NCI-H146 treated with DMSO at 0.1 percent for 48 hours (cell line): Measurements from ENCODE around the gene SPINK9.
"Not testable (repeated sequence)": the region's sequence is repeated elsewhere in the genome, so short reads cannot be mapped to it uniquely, and the experiment has no call there.

Experiments
- DNase-seq: peaks from one replicate; lab custom pipeline; 2025; ENCODE audit not compliant: unreplicated experiment; lab: John Stamatoyannopoulos, UW

The SPINK9 gene, protein sequence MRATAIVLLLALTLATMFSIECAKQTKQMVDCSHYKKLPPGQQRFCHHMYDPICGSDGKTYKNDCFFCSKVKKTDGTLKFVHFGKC

DNA sequence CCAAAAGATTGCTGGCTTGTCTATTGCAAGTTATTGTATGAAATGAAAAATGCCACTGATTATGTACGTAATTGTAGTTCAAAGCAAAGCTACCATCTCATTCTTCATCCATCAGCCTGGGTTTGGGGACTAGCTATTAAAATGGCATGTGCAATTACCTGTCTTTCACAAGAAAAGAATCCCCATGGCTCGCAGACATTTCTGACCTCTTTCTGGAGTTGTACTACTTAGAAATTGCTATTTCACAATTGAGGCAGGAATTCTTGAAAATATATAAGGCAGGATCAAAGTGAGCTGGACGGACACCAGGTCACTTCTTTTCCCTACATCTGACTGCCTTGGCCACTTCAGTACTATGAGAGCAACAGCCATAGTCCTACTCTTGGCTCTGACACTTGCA, at the start of gene SPINK9:
Gene SPINK9 (plus strand): TSS at position 301 of the 400 bp plus-strand sequence. CDS start 55 bp downstream, at position 356.
- DNase-seq = no peak

DNA sequence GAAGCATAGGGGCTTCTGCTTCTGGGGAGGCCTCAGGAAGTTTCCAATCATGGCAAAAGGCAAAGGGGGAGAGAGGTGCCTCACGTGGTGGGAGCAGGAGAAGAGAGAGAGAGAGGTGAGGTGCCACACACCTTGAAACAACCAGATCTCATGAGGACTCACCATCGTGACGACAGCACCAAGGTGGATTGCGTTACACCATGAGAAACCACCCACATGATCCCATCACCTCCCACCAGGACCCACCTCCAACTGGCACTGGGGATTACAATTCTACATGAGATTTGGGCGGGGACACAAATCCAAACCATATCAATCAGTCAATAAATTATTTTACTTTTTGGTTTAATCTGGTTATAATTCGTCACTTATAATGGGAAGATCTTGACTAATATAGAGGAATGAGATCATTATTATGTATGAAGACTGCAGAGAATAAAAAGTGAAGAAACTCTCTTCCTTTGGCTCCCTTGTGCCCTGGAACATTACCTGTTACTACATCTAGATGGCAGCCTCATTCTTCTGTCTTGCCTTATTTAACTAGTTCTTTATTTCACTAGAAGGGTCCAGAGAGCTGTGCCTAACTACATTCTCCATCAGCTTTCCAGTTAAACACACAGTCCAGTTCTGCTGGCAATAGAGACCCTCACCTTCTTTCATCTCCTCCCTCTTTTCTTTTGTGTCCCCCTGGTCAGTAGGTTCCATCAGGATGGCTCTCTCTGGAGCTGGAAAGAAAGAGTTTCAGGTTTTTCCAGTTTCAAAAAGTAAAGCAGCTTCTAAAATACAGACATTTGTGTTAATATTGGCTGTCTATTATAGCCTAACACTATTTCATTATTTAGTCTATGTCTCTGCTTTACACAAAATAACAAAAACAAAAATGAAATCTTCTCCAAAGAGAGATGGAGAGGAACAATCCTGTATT, 44.8 kb upstream of the SPINK9 start:
- peak; percentile 24 for DNase-seq

DNA sequence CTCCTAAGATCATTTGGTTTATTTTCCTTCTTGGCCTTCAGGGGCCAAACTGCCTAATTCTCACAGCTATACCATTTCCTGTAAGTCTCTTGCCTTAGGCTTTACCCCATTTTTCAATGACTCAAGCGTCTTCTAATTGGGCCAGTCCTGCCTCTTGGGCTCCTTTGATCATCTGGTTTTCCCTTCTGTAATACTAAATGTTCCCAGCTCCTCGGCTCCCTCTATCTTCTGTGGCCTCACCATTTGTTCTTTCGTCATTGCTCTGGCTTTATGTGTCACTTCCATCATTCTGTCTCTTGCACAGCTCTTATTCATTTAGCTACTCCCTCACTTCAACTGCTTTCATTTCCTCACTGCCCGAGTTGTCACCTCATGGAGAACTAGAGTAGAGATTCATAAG, 37.6 kb upstream of the SPINK9 start:
- no peak for DNase-seq

DNA sequence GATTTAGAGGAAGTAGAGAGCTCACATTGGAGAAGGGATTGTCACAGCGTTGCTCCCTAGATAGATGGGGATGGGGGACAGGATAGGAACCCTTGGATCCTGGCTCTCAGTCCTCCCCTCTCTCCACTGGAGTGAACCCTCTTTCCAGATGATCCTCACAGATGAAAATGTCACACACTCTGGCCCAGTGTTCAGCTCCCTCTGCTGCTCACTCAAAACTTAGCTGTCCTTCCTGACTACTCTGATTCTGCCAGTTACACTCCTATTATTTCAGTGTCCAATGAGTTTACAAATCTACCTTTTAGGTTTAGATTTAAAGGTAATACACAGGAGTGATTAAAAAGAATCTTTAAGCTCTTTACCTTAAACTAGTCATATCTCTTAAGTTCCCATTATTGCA, 28.9 kb upstream of the SPINK9 start:
- DNase-seq = no peak

DNA sequence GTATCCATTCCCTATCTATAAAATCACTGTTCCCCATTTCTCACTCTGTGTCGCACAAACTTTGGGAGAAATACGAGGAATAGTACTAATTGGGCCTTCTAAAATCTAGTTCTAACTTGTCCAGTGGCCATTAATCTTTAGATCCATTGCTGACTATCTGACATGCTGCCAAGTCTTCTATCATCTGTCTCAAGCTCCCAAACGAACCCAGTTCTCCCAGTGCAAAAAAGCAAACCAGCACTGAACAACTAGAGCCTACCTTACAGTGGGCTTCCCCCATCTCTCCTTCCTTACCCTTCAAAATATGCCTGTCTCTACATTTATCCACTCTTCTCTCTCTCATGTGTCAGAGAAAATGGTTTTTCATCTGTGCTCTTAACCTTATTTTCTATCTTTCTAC, 26.3 kb upstream of the SPINK9 start:
- no peak for DNase-seq

DNA sequence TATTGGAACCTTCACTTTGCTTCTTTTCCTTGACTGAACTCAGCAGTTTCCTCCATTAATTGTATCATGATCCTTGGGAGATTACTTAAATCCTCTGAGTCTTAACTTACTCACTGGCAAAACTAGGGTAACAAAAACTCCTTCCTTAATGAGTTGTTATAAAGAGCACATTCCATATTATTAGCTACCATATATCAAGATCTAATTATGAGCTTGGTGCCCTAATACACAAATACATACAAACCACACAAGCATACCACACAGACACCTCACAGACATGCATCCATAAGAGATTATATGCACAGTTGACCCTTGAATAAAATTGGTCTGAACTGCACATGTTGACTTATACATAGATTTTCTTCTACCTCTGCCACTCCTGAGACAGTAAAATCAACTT, 25.6 kb upstream of the SPINK9 start:
- no peak for DNase-seq

DNA sequence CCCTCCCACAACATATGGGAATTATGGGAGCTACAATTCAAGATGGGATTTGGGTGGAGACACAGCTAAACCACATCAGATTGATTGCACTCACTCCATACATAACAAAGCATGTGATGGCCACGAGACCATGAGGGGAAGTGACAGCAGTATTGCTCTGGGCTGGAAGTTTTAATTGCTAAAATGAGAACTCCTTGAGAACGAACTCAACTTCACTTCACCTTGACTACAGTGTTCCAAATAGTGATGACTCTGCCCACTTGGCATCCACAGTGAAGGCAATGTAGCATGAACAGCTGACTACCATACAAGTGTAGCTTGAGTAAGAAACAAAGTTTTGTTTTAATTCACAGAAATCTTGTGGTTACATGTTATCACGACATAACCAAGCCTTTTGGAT, 23.9 kb upstream of the SPINK9 start:
- no peak for DNase-seq

DNA sequence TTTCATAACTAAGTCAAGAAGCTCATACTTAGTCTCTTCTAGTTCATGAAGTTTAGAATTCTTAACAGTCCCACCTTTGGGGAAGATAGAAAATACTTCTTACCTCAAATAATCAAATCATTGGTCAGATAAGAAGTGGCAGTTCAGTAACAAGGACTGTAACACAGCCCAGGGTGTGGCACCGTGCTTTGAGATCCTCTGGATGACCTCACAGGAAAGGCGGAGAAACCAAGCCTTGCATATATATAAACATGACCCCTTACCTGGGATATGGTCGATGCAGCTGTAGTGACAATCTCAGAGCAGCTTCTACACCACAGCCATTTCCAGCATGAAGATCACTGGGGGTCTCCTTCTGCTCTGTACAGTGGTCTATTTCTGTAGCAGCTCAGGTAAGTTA, 23.2 kb upstream of the SPINK9 start, which contains the start of gene SPINK7:
Gene SPINK7 (plus strand): TSS at position 271 of the 400 bp plus-strand sequence. CDS start 61 bp downstream, at position 332.
- DNase-seq = no peak

DNA sequence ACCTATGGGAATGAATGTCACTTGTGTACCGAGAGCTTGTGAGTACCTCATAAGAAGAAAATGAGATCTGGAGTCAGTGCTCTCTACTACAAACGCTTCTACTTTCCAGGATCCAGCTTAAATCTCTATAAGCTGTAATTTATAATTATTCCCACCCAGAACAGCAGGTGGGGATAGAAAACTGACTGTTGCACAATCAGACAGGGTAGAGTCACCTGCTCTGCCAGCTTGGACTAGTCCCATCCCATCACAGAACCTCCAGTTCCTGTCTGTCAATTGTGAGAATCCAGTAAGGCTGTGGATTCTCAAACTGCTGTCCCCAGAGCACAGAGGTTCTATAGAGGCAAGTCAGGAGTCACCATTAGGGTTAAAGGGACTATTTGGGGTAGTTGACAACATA, 21.2 kb upstream of the SPINK9 start:
- DNase-seq = no peak

DNA sequence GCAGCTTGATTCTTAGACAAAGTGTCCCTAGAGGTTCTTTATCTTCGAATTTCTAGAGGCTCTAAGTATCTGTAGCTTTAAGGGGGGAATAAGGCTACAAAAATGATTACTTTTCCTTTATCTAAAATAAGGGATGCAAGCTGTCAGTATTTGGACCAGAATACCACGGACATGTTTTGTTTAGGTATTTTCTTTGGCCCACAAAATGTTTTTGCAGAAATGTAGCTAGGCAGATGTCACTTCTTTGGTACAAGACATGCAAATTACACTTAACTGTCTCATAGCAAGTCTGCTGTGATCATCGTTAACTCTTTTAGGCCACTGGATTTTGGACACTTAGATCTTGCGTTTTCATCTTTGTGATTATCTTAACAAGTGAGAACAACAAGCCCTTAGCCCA, 20.6 kb upstream of the SPINK9 start:
- DNase-seq = no peak

DNA sequence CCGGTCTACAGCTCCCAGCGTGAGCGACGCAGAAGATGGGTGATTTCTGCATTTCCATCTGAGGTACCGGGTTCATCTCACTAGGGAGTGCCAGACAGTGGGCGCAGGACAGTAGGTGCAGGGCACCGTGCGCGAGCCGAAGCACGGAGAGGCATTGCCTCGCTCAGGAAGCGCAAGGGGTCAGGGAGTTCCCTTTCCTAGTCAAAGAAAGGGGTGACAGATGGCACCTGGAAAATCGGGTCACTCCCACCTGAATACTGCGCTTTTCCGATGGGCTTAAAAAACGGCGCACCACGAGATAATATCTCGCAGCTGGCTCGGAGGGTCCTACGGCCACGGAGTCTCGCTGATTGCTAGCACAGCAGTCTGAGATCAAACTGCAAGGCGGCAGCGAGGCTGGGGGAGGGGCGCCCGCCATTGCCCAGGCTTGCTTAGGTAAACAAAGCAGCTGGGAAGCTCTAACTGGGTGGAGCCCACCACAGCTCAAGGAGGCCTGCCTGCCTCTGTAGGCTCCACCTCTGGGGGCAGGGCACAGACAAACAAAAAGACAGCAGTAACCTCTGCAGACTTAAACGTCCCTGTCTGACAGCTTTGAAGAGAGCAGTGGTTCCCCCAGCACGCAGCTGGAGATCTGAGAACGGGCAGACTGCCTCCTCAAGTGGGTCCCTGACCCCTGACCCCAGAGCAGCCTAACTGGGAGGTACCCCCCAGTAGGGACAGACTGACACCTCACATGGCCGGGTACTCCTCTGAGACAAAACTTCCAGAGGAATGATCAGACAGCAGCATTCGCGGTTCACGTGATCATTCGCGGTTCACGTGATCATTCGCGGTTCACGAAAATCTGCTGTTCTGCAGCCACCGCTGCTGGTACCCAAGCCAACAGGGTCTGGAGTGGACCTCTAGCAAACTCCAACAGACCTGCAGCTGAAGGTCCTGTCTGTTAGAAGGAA, 15.1 kb upstream of the SPINK9 start:
- not testable (repeated sequence) for DNase-seq

DNA sequence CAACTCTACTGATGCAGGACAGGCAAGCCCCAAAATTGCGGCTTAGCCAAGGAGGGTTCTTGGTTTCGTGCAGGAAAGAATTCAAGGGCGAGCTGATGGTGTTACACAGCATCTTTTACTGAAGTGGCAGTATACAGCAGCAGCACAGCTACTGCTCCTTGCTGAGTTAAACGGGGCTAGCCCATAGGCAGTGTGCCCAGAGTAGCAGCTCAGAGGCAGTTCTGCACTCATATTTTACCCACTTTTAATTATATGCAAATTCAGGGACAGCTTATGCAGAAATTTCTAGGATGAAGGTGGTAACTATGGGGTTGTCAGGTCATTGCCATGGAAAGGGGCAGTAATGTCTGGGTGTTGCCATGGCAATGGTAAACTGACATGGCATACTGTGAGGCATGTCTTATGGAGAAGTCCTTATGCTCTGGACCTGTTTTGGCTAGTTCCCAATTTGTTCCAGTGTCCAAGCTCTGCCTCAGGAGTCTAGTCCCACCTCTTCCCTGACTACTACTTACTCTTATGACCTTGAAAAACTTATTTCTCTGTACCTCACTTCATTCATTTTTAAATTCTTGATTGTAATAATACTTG, 2.0 kb upstream of the SPINK9 start:
- DNase-seq = no peak

DNA sequence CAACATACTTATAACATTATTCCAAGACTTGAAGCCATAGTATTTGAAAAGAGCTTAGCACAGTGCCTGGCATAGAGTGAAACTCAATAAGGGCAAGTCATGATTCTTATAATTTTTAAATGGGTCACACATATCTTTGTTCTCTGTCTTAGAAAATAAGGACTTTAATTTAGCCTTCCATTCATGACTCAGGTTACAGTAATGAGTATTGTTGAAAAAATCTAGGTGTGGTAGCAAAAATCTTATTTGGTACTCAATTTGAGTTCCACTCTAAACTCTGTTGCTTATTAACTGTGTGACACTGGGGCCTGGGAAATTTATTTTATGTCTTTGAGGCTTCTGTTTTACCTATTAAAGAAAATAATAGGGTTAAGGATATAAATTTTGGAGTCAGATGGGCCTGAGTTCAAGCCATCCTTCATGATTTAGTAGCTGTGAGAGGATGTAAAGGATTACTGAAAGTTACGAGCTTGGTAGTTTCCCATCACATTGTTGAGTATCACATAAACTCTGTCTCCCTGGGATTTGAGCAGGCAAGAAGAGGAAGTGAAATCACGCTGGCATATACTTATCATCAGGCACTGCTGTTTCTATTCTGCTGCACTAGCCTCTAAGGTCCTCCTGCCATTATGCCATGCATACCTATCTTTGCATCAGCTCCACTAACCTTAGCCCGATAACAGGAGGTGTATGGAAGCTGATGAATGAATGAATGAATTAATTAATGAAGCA, 1.5 kb downstream of the SPINK9 start:
- no peak for DNase-seq

DNA sequence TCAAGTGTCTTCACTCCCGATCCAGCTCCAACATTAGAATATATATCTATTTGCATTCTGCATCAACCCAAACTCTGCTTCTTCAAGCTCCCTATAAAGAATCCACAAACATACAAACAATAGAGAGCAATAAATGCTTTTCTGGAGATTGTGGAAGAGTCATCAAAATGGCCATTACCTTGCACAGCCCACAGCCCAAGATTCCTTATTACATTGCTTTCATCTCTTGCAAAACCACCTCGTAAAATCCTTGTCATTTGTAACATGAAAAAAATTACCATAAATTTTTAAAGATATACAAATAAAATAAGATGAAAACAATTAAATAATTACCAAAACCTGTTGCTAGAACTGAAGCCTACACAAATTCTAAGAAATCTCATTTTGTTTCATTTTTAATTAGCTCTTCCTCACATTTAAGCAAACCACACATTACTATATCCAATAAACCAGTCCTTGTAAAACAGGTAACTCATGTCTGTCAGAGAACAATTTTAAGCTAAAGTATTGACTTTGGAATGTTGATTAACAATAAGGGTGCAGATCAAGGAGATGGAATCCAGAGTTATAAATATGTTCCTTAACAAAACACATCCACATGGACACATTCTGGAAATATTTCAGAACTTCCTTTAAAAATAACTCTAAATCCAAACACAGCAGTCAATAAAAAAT, 7.1 kb downstream of the SPINK9 start:
- no peak for DNase-seq

DNA sequence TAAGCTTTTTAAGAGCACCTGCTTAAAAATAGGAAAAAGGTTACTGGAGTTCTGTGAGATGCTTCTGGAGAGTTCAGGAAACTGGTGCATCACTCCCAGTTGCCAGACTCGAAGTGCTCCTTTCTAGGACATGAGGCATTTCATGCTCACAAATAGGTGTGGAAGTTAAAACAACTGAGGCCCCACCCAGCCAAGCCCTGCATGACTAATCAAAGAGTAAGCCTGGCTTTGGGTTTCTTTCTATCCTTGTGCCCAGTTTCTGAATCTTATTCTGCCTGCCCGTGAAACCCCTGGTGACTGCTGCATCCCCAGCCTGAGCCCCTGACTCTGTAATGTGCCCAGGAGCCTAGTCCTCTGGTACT, 7.7 kb downstream of the SPINK9 start:
- DNase-seq = no peak

DNA sequence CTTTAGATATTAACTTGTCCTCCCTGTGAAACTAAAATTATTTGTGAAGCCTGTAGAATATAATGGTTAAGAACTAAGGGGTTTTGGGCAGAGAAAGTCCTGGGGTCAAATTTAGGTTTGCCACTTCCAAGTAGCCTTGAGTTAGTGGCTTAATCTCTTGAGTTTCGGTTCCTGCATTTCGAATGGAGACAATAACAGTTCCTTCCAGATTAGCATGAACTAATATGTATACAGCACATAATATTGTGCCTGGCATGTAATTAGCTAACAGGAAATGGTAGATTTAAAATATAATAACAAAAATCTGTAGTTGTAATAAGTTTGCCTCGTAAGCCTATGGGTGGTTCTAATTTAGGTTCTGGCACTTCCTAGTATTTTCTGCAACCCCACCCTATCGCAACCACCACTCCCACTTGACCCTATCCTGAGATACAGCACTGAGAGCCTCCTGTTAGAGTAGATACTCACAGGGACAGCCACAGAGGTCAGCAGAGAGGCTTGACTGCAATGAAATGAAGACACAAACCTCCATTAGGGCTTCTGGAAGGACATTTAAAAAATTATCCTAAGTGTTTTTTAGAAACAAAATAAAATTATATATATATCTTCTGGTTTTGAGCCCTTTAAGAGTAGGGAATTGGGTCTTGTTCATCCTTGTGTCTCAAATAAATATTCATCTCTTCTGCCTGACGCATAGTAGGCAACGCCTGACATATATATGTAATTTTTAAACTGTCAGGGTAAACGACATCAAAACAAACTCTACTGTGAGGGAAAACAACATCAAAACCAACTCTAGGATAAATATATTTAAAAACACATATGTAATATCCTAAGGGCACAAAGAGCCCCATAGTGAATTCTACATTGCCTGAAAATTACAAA, 8.5 kb downstream of the SPINK9 start:
- DNase-seq = no peak

DNA sequence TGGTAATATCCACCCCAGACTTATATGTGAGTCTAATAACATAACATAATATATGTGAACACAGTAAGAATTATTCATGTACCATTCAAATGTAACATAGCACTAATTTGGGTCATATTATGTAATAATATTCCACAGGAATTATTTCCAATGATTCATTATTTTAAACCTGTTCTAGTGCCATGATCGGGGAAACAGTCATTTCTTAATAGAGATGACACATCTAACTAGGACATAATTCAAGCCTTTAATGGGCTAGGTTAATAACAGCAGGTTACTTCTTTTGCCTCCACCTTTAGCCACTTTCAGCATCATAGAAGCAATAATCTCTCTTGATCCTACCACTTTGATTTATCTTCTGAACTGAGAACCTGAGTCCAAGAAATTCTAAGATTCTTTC, 12.3 kb downstream of the SPINK9 start:
- DNase-seq = no peak

DNA sequence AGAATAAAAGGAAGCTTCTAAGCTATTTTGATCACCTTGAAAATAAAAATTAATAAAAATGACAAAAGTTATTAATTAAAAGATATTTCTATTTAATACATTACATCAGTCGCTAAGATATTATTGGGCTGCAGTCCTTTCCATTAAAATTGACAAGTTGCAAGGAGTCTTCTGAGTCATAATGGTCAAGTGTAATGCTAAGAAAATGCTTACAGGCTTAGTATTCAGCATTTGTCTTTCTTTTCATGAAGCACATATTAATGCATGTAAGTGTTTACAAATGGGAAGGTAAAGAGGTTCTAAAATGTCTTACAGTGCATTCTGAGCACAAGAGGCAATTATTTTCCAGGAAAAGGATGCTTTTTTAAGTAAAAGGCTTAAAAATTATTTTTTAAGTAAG, 17.3 kb downstream of the SPINK9 start:
- DNase-seq = no peak

DNA sequence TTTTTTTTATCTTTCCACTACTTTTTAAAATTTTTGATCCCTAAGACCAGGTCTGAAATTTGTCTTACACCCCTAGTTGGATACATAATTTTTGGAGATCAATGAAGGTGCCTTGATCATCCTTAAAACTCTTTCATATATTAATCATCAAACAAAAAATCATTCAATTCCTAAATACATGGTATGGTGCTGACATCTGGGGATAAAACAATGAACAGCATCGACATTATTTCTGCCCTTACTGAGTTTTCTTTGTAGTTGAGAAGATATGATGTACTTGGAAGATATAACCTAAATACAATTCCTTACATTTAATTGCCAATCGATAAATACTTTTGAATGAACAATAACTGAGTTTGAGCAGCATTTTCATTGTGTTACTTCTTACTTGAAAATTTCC, 18.3 kb downstream of the SPINK9 start:
- DNase-seq = no peak
